GM23248 (cell line): Measurements from ENCODE around the gene SNAP25.

Experiments used
- EZH2 ChIP-seq: fragments of 200-600 bp; sonication (generic); IDR thresholded peaks from 2 replicates; pipeline ENCODE4 v1.6.1; 2018; ENCODE audit warnings: antibody characterized with exemption, mild to moderate bottlenecking; ENCODE audit not compliant: insufficient read depth, poor library complexity, severe bottlenecking
- EZH2phosphoT487 ChIP-seq: fragments of 200-600 bp; sonication (generic); IDR thresholded peaks from 2 replicates; pipeline ENCODE4 v1.6.1; 2018; ENCODE audit warnings: antibody characterized with exemption, moderate library complexity, mild to moderate bottlenecking, low read depth; ENCODE audit not compliant: insufficient read depth

DNA sequence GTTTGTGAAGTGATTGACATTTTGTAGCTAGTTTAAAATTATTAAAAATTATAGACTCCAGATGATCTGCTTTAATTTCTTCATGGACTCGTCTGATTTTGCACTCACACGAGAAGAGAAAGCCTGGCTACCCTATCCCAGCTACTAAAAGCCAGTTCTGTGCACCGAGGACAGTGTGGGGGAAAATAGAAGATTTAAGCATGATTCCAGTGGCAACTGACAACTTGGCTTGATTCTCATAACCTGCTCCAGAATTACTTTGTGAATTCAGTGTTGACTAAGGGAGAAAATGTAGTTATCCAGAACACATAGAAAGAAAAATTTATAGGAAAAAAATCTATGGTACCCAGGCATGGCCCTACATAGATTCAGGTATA, 88.7 kb downstream of the SNAP25 start:
- TF ChIP-seq EZH2 (no peak), EZH2phosphoT487 (no peak)
